AG09309 (cell line): ENCODE measurements around the gene PSMD2.

ENCODE experiments used
- DNase-seq: peaks from one replicate; pipeline ENCODE4 v3.0.0-alpha.2; 2010; ENCODE audit warnings: low read depth
- H3K4me3 ChIP-seq: 2 replicates; pipeline ENCODE4 v1.5.1; 2011; ENCODE audit warnings: mild to moderate bottlenecking, low read depth, low read length, moderate library complexity; ENCODE audit not compliant: control insufficient read depth
- CTCF ChIP-seq: IDR thresholded peaks from 2 replicates; pipeline ENCODE4 v1.5.1; 2011; ENCODE audit warnings: mild to moderate bottlenecking, low read depth, low read length, inconsistent platforms; ENCODE audit not compliant: insufficient read depth, control insufficient read depth; ENCODE audit errors: missing control alignments

PSMD2 gene

GRCh38 chr3:184317201-184317600, 18.2 kb downstream of the PSMD2 start:
- no peak for TF ChIP-seq CTCF
- no peak for DNase-seq
- peak overlapping the region; percentile 70 for H3K4me3 ChIP-seq

- no peak for TF ChIP-seq CTCF
- H3K4me3 ChIP-seq: peak overlapping the region; percentile 27
- DNase-seq: peak; percentile 89
Observed at GRCh38 chr3:184320104-184320445, 21.0 kb downstream of the PSMD2 start.

- TF ChIP-seq CTCF: no peak
- DNase-seq: no peak
- H3K4me3 ChIP-seq: no peak overlapping the region
Observed at GRCh38 chr3:184321666-184322065, 22.6 kb downstream of the PSMD2 start.

- no peak overlapping the region for H3K4me3 ChIP-seq
- no peak for TF ChIP-seq CTCF
- DNase-seq: no peak
Observed at GRCh38 chr3:184322731-184323487, 23.9 kb downstream of the PSMD2 start.

GRCh38 chr3:184323696-184324095, 24.7 kb downstream of the PSMD2 start:
- TF ChIP-seq CTCF: no peak
- no peak overlapping the region for H3K4me3 ChIP-seq
- DNase-seq: no peak

- TF ChIP-seq CTCF: no peak
- no peak for DNase-seq
- H3K4me3 ChIP-seq: no peak overlapping the region
Observed at GRCh38 chr3:184325269-184325668, 26.2 kb downstream of the PSMD2 start.
